ENCODE measurements around the gene PALLD. TPM values are rescaled to one million over a fixed set of nuclear protein-coding genes. Genes with fewer than 3 reads are reported as not detected.
A peak's percentile ranks its signal among the peaks of the same experiment; 100 is the strongest.

Gene PALLD
- total RNA-seq, 1 donor from 2014 or later = 85.7 TPM

DNA sequence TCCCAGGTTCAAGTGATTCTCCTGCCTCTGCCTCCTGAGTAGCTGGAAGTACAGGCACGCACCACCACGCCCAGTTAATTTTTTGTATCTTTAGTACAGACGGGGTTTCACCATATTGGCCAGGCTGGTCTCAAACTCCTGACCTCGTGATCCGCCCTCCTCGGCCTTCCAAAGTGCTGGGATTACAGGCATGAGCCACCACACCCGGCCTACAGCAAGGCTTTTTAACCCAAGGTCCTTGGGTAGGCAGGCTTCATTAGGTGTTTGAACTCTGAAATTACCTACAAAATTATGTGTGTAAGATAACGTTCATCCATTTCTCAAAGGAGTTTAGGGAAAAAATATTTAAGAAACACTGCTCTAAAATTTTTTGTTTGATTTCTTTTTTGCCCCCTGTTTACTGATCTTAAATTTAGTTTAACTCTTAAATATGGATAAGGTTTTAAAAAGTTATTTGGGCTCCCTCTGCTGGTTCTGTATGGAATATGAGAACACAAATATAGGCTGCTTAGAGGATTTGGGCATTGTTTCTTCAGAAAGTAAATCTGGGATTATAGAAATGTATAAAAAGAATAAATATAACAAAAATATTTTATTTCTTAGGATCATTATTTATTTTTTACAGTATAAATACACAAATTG lies 420.4 kb downstream of the PALLD start:
- Histone ChIP-seq H3K27ac (no peak overlapping the region), H3K9ac (no peak overlapping the region), H4K20me1 (ENCODE audit: low read depth) (no peaks in the 10 kb centered on the region), H3K9me3 (ENCODE audit: low read depth) (no peaks in the 10 kb centered on the region), H3K4me3 (no peak overlapping the region), H3K4me2 (no peak overlapping the region), H3K27me3 (no peaks in the 10 kb centered on the region), H3K4me1 (no peaks in the 10 kb centered on the region), H3K36me3 (peaks cover 13% of the 10 kb centered on the region), H3F3A (ENCODE audit: low read depth) (peaks cover 48% of the 10 kb centered on the region), H3K79me2 (ENCODE audit: low read depth) (no peaks in the 10 kb centered on the region), H2AFZ (replicated peaks) (no peak overlapping the region)
- Mint-ChIP-seq H3K4me3 (no peak overlapping the region), H3K27ac (no peak overlapping the region), H3K9me3 (no peaks in the 10 kb centered on the region), H3K27me3 (ENCODE audit: insufficient read depth, low read depth) (no peaks in the 10 kb centered on the region), H3K4me1 (no peaks in the 10 kb centered on the region), H3K36me3 (peaks cover 13% of the 10 kb centered on the region)
- TF ChIP-seq, protein P1, sequence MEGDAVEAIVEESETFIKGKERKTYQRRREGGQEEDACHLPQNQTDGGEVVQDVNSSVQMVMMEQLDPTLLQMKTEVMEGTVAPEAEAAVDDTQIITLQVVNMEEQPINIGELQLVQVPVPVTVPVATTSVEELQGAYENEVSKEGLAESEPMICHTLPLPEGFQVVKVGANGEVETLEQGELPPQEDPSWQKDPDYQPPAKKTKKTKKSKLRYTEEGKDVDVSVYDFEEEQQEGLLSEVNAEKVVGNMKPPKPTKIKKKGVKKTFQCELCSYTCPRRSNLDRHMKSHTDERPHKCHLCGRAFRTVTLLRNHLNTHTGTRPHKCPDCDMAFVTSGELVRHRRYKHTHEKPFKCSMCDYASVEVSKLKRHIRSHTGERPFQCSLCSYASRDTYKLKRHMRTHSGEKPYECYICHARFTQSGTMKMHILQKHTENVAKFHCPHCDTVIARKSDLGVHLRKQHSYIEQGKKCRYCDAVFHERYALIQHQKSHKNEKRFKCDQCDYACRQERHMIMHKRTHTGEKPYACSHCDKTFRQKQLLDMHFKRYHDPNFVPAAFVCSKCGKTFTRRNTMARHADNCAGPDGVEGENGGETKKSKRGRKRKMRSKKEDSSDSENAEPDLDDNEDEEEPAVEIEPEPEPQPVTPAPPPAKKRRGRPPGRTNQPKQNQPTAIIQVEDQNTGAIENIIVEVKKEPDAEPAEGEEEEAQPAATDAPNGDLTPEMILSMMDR (IDR thresholded peaks at IDR 0.05) = peak; percentile 72
- no peak for TF ChIP-seq EZH2phosphoT487 (IDR thresholded peaks at IDR 0.05)
- peak; percentile 35 for DNase-seq (ENCODE audit: low spot score)

DNA sequence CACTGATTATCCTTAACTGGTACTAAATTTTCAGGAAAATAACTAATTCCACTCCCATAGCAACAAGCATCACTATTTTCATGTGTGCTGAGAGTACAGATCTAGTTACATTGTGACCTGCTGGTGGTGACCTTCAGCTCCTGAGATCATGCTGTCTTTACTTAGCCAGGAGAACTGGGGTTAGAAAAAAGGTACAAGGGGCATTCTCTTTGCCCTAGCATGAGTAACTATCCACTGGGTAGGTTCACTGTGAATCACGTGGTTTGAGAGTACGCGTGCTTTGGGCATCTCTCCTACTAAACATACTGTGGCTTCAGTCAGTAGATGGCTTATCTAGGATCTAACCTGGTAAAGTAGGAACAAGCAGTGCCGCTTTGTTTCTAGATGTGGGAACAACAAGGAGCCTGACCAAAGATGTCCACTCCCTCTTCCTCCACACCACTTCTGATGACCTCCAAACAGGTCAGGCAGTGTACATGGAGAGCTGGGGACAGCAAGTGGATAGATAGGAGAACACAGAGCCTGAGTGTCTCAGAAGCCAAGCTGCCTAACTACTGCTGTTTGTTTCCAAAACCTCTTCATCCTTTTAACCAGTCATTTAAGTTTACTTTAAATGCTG lies 423.0 kb downstream of the PALLD start:
- no peak overlapping the region for H3K4me2 ChIP-seq
- DNase-seq (ENCODE audit: low spot score) = no peak
- no peaks in the 10 kb centered on the region for H3K27me3 Mint-ChIP-seq (ENCODE audit: insufficient read depth, low read depth)
- H3K4me3 Mint-ChIP-seq = no peak overlapping the region
- H3K4me1 ChIP-seq = no peaks in the 10 kb centered on the region
- H3K27ac Mint-ChIP-seq = no peak overlapping the region
- no peaks in the 10 kb centered on the region for H3K9me3 ChIP-seq (ENCODE audit: low read depth)
- H3K4me1 Mint-ChIP-seq = peaks cover 2% of the 10 kb centered on the region
- H3K27ac ChIP-seq = peak overlapping the region; percentile 30
- peaks cover 58% of the 10 kb centered on the region for H3F3A ChIP-seq (ENCODE audit: low read depth)
- no peaks in the 10 kb centered on the region for H3K79me2 ChIP-seq (ENCODE audit: low read depth)
- no peaks in the 10 kb centered on the region for H3K9me3 Mint-ChIP-seq
- peaks cover 19% of the 10 kb centered on the region for H3K36me3 ChIP-seq
- no peak overlapping the region for H2AFZ ChIP-seq (replicated peaks)
- TF ChIP-seq EZH2 (IDR thresholded peaks at IDR 0.05) (no peak), EZH2phosphoT487 (IDR thresholded peaks at IDR 0.05) (no peak)
- TF ChIP-seq, protein P1 (IDR thresholded peaks at IDR 0.05) = no peak
- H4K20me1 ChIP-seq (ENCODE audit: low read depth) = no peaks in the 10 kb centered on the region
- H3K9ac ChIP-seq = no peak overlapping the region
- peaks cover 20% of the 10 kb centered on the region for H3K36me3 Mint-ChIP-seq
- H3K4me3 ChIP-seq = no peak overlapping the region
- no peaks in the 10 kb centered on the region for H3K27me3 ChIP-seq

DNA sequence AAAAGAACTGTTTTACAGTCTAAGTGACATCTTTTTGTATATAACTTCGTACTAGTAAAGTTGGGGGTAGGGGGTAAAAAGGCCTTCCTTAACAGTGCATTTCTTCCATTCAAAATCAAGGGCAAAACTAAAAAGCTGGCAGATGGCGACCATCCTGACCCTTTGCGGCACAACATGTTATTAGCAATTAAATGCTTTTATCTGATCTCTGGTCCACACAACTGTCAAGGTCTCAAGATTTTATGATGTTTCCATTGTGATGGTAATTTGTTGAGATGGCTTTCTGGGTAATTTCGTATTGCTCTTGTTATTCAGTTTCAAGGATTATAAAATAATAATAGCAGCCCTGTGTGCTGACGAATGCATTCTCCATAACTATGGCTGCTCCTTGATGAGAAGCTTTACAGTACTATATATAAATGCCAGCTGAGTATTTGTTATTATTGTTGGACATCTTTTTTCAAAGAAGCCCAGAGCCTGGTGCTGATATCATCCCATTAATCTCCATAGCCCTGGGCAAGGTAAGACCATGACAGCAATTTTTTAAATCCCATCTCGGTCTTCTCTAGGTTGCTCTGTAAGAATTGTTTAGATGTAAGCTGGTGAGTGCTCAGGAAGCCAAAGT lies 423.7 kb downstream of the PALLD start:
- no peak for DNase-seq (ENCODE audit: low spot score)
- Histone ChIP-seq H3K27ac (no peak overlapping the region), H3K4me2 (no peak overlapping the region), H3K27me3 (no peaks in the 10 kb centered on the region), H3K9ac (no peak overlapping the region), H3F3A (ENCODE audit: low read depth) (peaks cover 61% of the 10 kb centered on the region), H3K9me3 (ENCODE audit: low read depth) (no peaks in the 10 kb centered on the region), H4K20me1 (ENCODE audit: low read depth) (no peaks in the 10 kb centered on the region), H3K4me3 (no peak overlapping the region), H3K79me2 (ENCODE audit: low read depth) (no peaks in the 10 kb centered on the region), H3K4me1 (no peaks in the 10 kb centered on the region), H2AFZ (replicated peaks) (no peak overlapping the region), H3K36me3 (peaks cover 26% of the 10 kb centered on the region)
- Mint-ChIP-seq H3K36me3 (peaks cover 25% of the 10 kb centered on the region), H3K27ac (no peak overlapping the region), H3K27me3 (ENCODE audit: insufficient read depth, low read depth) (no peaks in the 10 kb centered on the region), H3K9me3 (no peaks in the 10 kb centered on the region), H3K4me3 (no peak overlapping the region), H3K4me1 (peaks cover 2% of the 10 kb centered on the region)
- TF ChIP-seq EZH2phosphoT487 (IDR thresholded peaks at IDR 0.05) = no peak
- no peak for TF ChIP-seq EZH2 (IDR thresholded peaks at IDR 0.05)
- TF ChIP-seq, protein P1 (IDR thresholded peaks at IDR 0.05) = no peak
